Mononuclear cell (primary cell): ENCODE measurements around the gene VTI1B. TPM values are rescaled to one million over a fixed set of nuclear protein-coding genes. Genes with fewer than 3 reads are reported as not detected.
"Not testable (repeated sequence)": the region's sequence is repeated elsewhere in the genome, so short reads cannot be mapped to it uniquely, and the experiment has no call there.

Source experiments
- H3K27me3 ChIP-seq: 2 replicates; pipeline ENCODE4 v1.6.0; 2011; ENCODE audit warnings: low read length, control low read depth; ENCODE audit not compliant: insufficient read depth
- H3K4me1 ChIP-seq: 2 replicates; pipeline ENCODE4 v1.5.1; 2011; ENCODE audit warnings: mild to moderate bottlenecking, low read length, control low read depth; ENCODE audit not compliant: insufficient read depth
- H3K4me3 ChIP-seq: 2 replicates; pipeline ENCODE4 v1.5.1; 2011; ENCODE audit warnings: mild to moderate bottlenecking, low read length, moderate library complexity
- H3K9me3 ChIP-seq: 2 replicates; pipeline ENCODE4 v1.5.1; 2011; ENCODE audit warnings: low read depth, mild to moderate bottlenecking, control low read depth, low read length
- total RNA-seq: library from RNA; depleted of rRNA; stranded (reverse); fragments of >200 nt; gene quantifications from one replicate; pipeline ENCODE4 v1.2.3, GENCODE V29; 2012

VTI1B gene
- total RNA-seq, result 30.0 TPM

- Histone ChIP-seq H3K4me3 (peak within 1 kb of the TSS; percentile 90), H3K27me3 (no peaks in the 10 kb centered on the region), H3K9me3 (no peaks in the 10 kb centered on the region), H3K4me1 (peaks cover 40% of the 10 kb centered on the region)
Observed at GRCh38 chr14:67674480-67675218, at the start of gene VTI1B. TSS of gene VTI1B (minus strand) at chr14:67674632. CDS start at chr14:67674489, 143 bp downstream.

- no peak overlapping the region for H3K4me3 ChIP-seq
- no peaks in the 10 kb centered on the region for H3K9me3 ChIP-seq
Observed at GRCh38 chr14:67722293-67722692, 47.9 kb upstream of the VTI1B start.

GRCh38 chr14:67721875-67722274, 47.4 kb upstream of the VTI1B start:
- no peaks in the 10 kb centered on the region for H3K4me1 ChIP-seq
- no peaks in the 10 kb centered on the region for H3K9me3 ChIP-seq
- no peak overlapping the region for H3K4me3 ChIP-seq
- peaks cover 12% of the 10 kb centered on the region for H3K27me3 ChIP-seq

More at GRCh38 chr14:67722293-67722692, 47.9 kb upstream of the VTI1B start:
- peaks cover 12% of the 10 kb centered on the region for H3K27me3 ChIP-seq
- no peaks in the 10 kb centered on the region for H3K4me1 ChIP-seq

GRCh38 chr14:67719866-67720265, 45.4 kb upstream of the VTI1B start:
- H3K4me1 ChIP-seq, result no peaks in the 10 kb centered on the region
- H3K27me3 ChIP-seq, result peaks cover 12% of the 10 kb centered on the region
- no peak overlapping the region for H3K4me3 ChIP-seq
- no peaks in the 10 kb centered on the region for H3K9me3 ChIP-seq

- H3K4me1 ChIP-seq, H3K4me3 ChIP-seq, H3K9me3 ChIP-seq: not testable (repeated sequence)
- peaks cover 12% of the 10 kb centered on the region for H3K27me3 ChIP-seq
Observed at GRCh38 chr14:67719385-67719784, 45.0 kb upstream of the VTI1B start.

GRCh38 chr14:67718265-67718664, 43.8 kb upstream of the VTI1B start:
- no peaks in the 10 kb centered on the region for H3K4me1 ChIP-seq
- H3K4me3 ChIP-seq, result no peak overlapping the region
- no peaks in the 10 kb centered on the region for H3K9me3 ChIP-seq
- H3K27me3 ChIP-seq, result peaks cover 9% of the 10 kb centered on the region

- H3K27me3 ChIP-seq, result no peaks in the 10 kb centered on the region
- no peaks in the 10 kb centered on the region for H3K9me3 ChIP-seq
- H3K4me1 ChIP-seq, result no peaks in the 10 kb centered on the region
- no peak overlapping the region for H3K4me3 ChIP-seq
Observed at GRCh38 chr14:67717048-67717447, 42.6 kb upstream of the VTI1B start.

- no peak overlapping the region for H3K4me3 ChIP-seq
- H3K4me1 ChIP-seq, result no peaks in the 10 kb centered on the region
- no peaks in the 10 kb centered on the region for H3K27me3 ChIP-seq
- H3K9me3 ChIP-seq, result peaks cover 6% of the 10 kb centered on the region
Observed at GRCh38 chr14:67710209-67710608, 35.8 kb upstream of the VTI1B start.

GRCh38 chr14:67709796-67710195, 35.4 kb upstream of the VTI1B start:
- H3K9me3 ChIP-seq, H3K27me3 ChIP-seq, H3K4me1 ChIP-seq, H3K4me3 ChIP-seq: not testable (repeated sequence)

GRCh38 chr14:67709346-67709745, 34.9 kb upstream of the VTI1B start:
- H3K9me3 ChIP-seq, H3K4me3 ChIP-seq, H3K27me3 ChIP-seq, H3K4me1 ChIP-seq: not testable (repeated sequence)

GRCh38 chr14:67705211-67705610, 30.8 kb upstream of the VTI1B start:
- no peak overlapping the region for H3K4me3 ChIP-seq
- H3K9me3 ChIP-seq, result peaks cover 6% of the 10 kb centered on the region
- H3K27me3 ChIP-seq, result no peaks in the 10 kb centered on the region
- peaks cover 20% of the 10 kb centered on the region for H3K4me1 ChIP-seq

GRCh38 chr14:67704484-67705089, 30.2 kb upstream of the VTI1B start:
- no peak overlapping the region for H3K4me3 ChIP-seq
- H3K9me3 ChIP-seq, result peaks cover 6% of the 10 kb centered on the region
- peaks cover 20% of the 10 kb centered on the region for H3K4me1 ChIP-seq
- H3K27me3 ChIP-seq, result no peaks in the 10 kb centered on the region

GRCh38 chr14:67703997-67704396, 29.6 kb upstream of the VTI1B start:
- Histone ChIP-seq H3K4me3 (no peak overlapping the region), H3K27me3 (no peaks in the 10 kb centered on the region), H3K9me3 (peaks cover 6% of the 10 kb centered on the region), H3K4me1 (peaks cover 20% of the 10 kb centered on the region)

- H3K9me3 ChIP-seq, H3K4me3 ChIP-seq, H3K27me3 ChIP-seq: not testable (repeated sequence)
- H3K4me1 ChIP-seq, result peaks cover 20% of the 10 kb centered on the region
Observed at GRCh38 chr14:67701492-67701891, 27.1 kb upstream of the VTI1B start, which contains the start of gene RDH12. TSS of gene RDH12 (plus strand) at chr14:67701886. CDS start at chr14:67722643, 20,757 bp downstream.

- Histone ChIP-seq H3K4me1 (peaks cover 29% of the 10 kb centered on the region), H3K27me3 (no peaks in the 10 kb centered on the region), H3K9me3 (no peaks in the 10 kb centered on the region), H3K4me3 (no peak overlapping the region)
Observed at GRCh38 chr14:67698179-67698578, 23.7 kb upstream of the VTI1B start.

GRCh38 chr14:67697006-67697405, 22.6 kb upstream of the VTI1B start:
- peaks cover 28% of the 10 kb centered on the region for H3K4me1 ChIP-seq
- no peaks in the 10 kb centered on the region for H3K9me3 ChIP-seq
- H3K4me3 ChIP-seq, result no peak overlapping the region
- H3K27me3 ChIP-seq, result no peaks in the 10 kb centered on the region
